Naive thymus-derived CD4-positive, alpha-beta T cell (primary cell): ENCODE data around the gene BID. TPM values are rescaled to one million over a fixed set of nuclear protein-coding genes. Genes with fewer than 3 reads are reported as not detected.

Experiments used
- ATAC-seq: fragments of 150-1000 bp; cut with Tn5 transposase; 2 replicates; pipeline ENCODE4 v1.10.0; 2021; ENCODE audit warnings: mild to moderate bottlenecking, moderate library complexity
- CTCF ChIA-PET: fragments of 350-600 bp; sonication (Branson Sonifier 250); formaldehyde crosslinking; loops from one replicate; lab custom pipeline; 2021; ENCODE audit warnings: antibody characterized with exemption; lab: Charles Lee
- POLR2A ChIA-PET: fragments of 350-600 bp; sonication (Branson Sonifier 250); formaldehyde crosslinking; loops from one replicate; lab custom pipeline; 2021; ENCODE audit warnings: antibody characterized with exemption, inconsistent platforms; lab: Charles Lee
- DNase-seq, 9 donors: peaks; one replicate each; pipeline versions ENCODE4 v3.0.0 to v3.0.0-alpha.2; 2020 to 2022; ENCODE audit warnings: mixed read lengths in 1 of 9
- H3K27ac ChIP-seq: one replicate; pipeline ENCODE4 v1.7.0; 2013; ENCODE audit warnings: mild to moderate bottlenecking, low read depth, low read length, moderate library complexity
- H3K27me3 ChIP-seq, 2 donors: one replicate each; pipeline ENCODE4 v1.7.0; 2013; ENCODE audit warnings: low read length in 2 of 2, mild to moderate bottlenecking in 2 of 2, moderate library complexity in 2 of 2; ENCODE audit not compliant: control insufficient read depth in 2 of 2, insufficient read depth in 2 of 2
- H3K36me3 ChIP-seq, 3 experiments: 1 replicate in 2 of 3; 2 replicates in 1 of 3; pipeline ENCODE4 v1.7.0; 2013; ENCODE audit warnings: low read length in 3 of 3, mild to moderate bottlenecking in 3 of 3, moderate library complexity in 1 of 3; ENCODE audit not compliant: insufficient read depth in 3 of 3, control insufficient read depth in 2 of 3
- H3K4me1 ChIP-seq, 2 donors: one replicate each; pipeline ENCODE4 v1.7.0; 2013; ENCODE audit warnings: low read length in 2 of 2, mild to moderate bottlenecking in 2 of 2, moderate library complexity in 1 of 2; ENCODE audit not compliant: control insufficient read depth in 2 of 2, insufficient read depth in 2 of 2
- H3K4me3 ChIP-seq: 2 replicates; pipeline ENCODE4 v1.7.0; 2013; ENCODE audit warnings: mild to moderate bottlenecking, low read length
- H3K9me3 ChIP-seq, 3 experiments: 1 replicate in 2 of 3; 2 replicates in 1 of 3; pipeline ENCODE4 v1.7.0; 2013; ENCODE audit warnings: low read length in 3 of 3; ENCODE audit not compliant: control insufficient read depth in 2 of 3
- H3K27ac Mint-ChIP-seq, 9 donors: one replicate each; pipeline ENCODE4 v1.8.0; 2020 to 2022; ENCODE audit warnings: mixed read lengths in 9 of 9, mild to moderate bottlenecking in 8 of 9, moderate library complexity in 5 of 9, inconsistent platforms in 2 of 9
- H3K27me3 Mint-ChIP-seq, 5 donors: one replicate each; pipeline ENCODE4 v1.8.0; 2021 to 2022; ENCODE audit warnings: mixed read lengths in 5 of 5, mild to moderate bottlenecking in 1 of 5
- H3K36me3 Mint-ChIP-seq, 5 donors: one replicate each; pipeline ENCODE4 v1.8.0; 2020 to 2022; ENCODE audit warnings: mixed read lengths in 5 of 5, mild to moderate bottlenecking in 3 of 5, inconsistent platforms in 1 of 5
- H3K4me1 Mint-ChIP-seq, 7 donors: one replicate each; pipeline ENCODE4 v1.8.0; 2020 to 2022; ENCODE audit warnings: mixed read lengths in 7 of 7, mild to moderate bottlenecking in 3 of 7, inconsistent platforms in 1 of 7
- H3K4me3 Mint-ChIP-seq, 10 donors: one replicate each; pipeline ENCODE4 v1.8.0; 2020 to 2022; ENCODE audit warnings: mild to moderate bottlenecking in 10 of 10, mixed read lengths in 10 of 10, moderate library complexity in 6 of 10, inconsistent platforms in 2 of 10
- H3K9me3 Mint-ChIP-seq, 11 donors: one replicate each; pipeline ENCODE4 v1.8.0; 2020 to 2022; ENCODE audit warnings: mixed read lengths in 11 of 11, mild to moderate bottlenecking in 4 of 11, inconsistent platforms in 1 of 11, moderate library complexity in 1 of 11
- intact Hi-C, 2 donors: fragments of 100-400 bp; cut with micrococcal nuclease; formaldehyde crosslinking; loops; one replicate each; pipeline ENCODE4 v1.15.1; 2023
- polyA plus RNA-seq, 2 donors: library from polyadenylated mRNA; unstranded; fragments of 300-500 nt; fragmentation: Illumina TruSeq; gene quantifications; one replicate each; pipeline ENCODE4 v1.2.3, GENCODE V29; 2021
- total RNA-seq, 6 experiments: library from RNA in 5 of 6; stranded (reverse) in 5 of 6; gene quantifications; 1 replicate in 5 of 6; 2 replicates in 1 of 6; pipeline ENCODE4 v1.2.3 and lab custom pipeline; 2021 to 2026

Gene BID
- total and polyA plus RNA-seq, 7 experiments from 2014 or later: 15.4 to 66.2 (median 32.1) TPM

DNA sequence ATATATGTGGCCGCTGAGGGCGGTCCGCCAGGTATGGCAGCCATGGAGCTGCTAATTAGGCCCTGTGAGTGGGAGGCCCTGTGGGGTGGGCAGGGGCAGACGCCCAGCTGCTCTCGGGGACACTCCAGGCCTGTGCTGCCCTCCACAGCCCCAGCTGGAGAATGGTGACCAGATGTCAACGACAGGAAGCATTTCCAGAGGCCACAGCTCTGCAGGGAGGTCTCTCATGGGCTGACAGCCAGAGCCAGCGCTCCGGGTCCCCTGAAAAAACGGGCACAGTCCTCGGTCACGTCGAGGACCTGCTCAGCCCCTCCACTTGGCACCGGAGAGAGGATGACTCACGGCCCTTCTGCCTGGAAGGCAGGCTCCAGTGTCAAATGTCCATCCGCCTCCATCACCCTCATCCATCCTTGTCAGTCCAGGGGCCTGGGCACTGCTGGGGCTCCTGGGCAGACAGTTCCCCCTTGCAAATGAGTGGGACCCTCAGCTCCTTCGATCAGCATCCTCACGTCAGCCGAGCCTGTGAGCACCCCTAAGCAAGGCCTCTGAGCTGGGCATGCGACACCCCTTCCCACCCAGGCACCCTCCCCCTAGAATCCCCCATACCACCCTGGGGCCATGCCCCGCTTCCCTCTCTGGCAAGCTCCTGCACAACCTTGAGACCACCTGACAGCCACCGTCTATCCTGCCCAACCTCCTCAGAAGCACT, 1.9 kb downstream of the BID start:
- peaks cover 0 to 7% (median 0%) of the 10 kb centered on the region in 5 donors for H3K36me3 Mint-ChIP-seq
- peak overlapping the region in 8 of 9 donors; percentile 72 to 93 (median 82) for H3K27ac Mint-ChIP-seq
- no peaks in the 10 kb centered on the region for H3K27me3 ChIP-seq
- peak overlapping the region; percentile 76 to 95 (median 90) for H3K4me3 Mint-ChIP-seq
- POLR2A ChIA-PET: interaction anchor here (1.3 kb wide), 1 partner anchor 9 kb away, joined by 4 read pairs; no protein-coding TSS in a partner anchor
- ATAC-seq (no peak), DNase-seq (no peak)
- H3K9me3 ChIP-seq: no peaks in the 10 kb centered on the region
- H3K4me3 ChIP-seq: peak overlapping the region; percentile 64
- no peaks in the 10 kb centered on the region for H3K36me3 ChIP-seq
- intact Hi-C loops: loop anchor here in 1 of 2 donors (5.0 kb wide), 1 partner anchor 685 kb away; no protein-coding TSS in a partner anchor
- CTCF ChIA-PET: interaction anchor here (0.6 to 2.4 kb wide), 6 partner anchors 13 to 66 kb away, joined by 3 to 12 read pairs (median 4); no protein-coding TSS in a partner anchor
- no peaks in the 10 kb centered on the region for H3K9me3 Mint-ChIP-seq
- H3K4me1 Mint-ChIP-seq: peaks cover 51 to 80% (median 60%) of the 10 kb centered on the region in 7 donors
- H3K27me3 Mint-ChIP-seq: peaks cover 0 to 11% (median 0%) of the 10 kb centered on the region in 5 donors
- peaks cover 43 to 64% of the 10 kb centered on the region in 2 donors for H3K4me1 ChIP-seq
- no peak overlapping the region for H3K27ac ChIP-seq

DNA sequence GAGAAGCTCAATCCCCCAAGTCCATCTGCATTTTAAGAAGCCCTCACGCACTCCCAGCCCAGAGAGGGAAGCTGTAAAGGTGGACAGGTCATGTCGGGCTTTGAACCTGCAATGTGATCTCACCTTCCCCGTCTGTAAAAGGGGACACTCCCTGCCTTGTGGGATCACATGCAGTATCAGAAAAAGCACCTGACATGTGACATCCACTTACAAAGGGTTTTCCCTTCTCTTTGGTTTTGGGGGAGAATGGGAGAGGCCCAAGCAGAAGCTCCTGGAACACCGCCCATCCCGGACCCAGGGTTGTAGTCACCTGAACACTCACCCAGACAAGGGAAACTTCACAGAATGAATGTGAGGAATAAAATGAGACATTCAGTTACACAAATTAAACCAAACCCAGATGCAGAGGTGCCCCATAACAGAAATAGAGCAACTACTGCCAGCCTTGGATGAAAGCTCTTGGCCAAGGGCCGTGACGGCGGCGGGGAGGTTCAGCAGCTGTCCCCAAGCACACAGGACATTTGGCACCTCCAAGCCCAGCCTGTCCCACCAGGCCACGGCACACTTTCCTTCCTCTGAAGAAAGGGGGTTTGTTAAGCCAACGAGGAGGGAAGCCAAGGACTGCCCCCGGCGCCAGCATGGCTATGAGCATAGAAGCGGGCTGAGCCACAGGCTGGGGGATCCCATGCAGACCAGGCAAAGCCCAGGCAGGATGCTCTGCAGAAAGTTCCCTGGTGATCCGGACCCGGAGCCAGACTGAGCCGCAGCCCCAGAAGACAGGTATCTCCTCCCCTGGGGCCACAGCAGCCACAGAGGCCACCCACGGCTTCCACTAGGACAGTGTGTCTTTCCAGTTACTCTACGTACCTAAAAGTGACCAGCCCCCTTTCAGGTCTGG, 3.8 kb downstream of the BID start:
- peak overlapping the region in 2 of 10 donors; percentile 41 to 76 for H3K4me3 Mint-ChIP-seq
- POLR2A ChIA-PET: interaction anchor here (0.8 to 1.9 kb wide), 3 partner anchors 9 to 380 kb away, joined by 3 to 9 read pairs (median 3); no protein-coding TSS in a partner anchor
- intact Hi-C loops: loop anchor here in 1 of 2 donors (5.0 kb wide), 1 partner anchor 683 kb away; no protein-coding TSS in a partner anchor
- Histone ChIP-seq H3K36me3 (no peaks in the 10 kb centered on the region), H3K27me3 (no peaks in the 10 kb centered on the region), H3K4me1 (peaks cover 33 to 47% of the 10 kb centered on the region in 2 donors), H3K4me3 (no peak overlapping the region), H3K9me3 (no peaks in the 10 kb centered on the region), H3K27ac (no peak overlapping the region)
- no peak for DNase-seq
- H3K36me3 Mint-ChIP-seq: peaks cover 0 to 10% (median 0%) of the 10 kb centered on the region in 5 donors
- peaks cover 41 to 68% (median 49%) of the 10 kb centered on the region in 7 donors for H3K4me1 Mint-ChIP-seq
- no peak for ATAC-seq
- no peaks in the 10 kb centered on the region for H3K9me3 Mint-ChIP-seq
- CTCF ChIA-PET: interaction anchor here (1.0 to 1.7 kb wide), 3 partner anchors 11 to 28 kb away, joined by 3 to 8 read pairs (median 4); no protein-coding TSS in a partner anchor
- peak overlapping the region; percentile 1 to 84 (median 59) for H3K27ac Mint-ChIP-seq
- peaks cover 0 to 14% (median 0%) of the 10 kb centered on the region in 5 donors for H3K27me3 Mint-ChIP-seq

DNA sequence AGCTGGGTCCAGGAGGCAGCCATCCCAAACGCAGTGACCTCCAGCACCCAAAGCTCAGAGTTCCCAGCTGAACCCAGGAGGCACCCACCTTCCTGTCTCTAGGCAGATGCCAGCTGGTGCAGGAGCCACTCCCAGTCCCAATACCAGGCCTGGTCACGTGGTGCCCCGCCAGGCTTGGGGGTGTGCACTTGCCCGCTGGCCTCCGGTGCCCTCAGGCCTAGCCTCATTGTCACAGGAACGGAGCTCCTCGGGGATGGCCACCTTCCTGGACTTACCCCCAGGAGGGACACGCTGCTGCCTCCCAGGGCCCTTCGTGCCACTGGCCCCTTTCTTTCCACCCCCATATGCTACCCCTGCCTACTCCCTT, 4.6 kb downstream of the BID start:
- ChIA-PET POLR2A (interaction anchor here (1.0 to 1.9 kb wide), 2 partner anchors 10 to 14 kb away, joined by 3 to 9 read pairs; no protein-coding TSS in a partner anchor), CTCF (interaction anchor here (1.0 to 1.7 kb wide), 3 partner anchors 12 to 27 kb away, joined by 3 to 8 read pairs (median 4); no protein-coding TSS in a partner anchor)
- Histone ChIP-seq H3K4me1 (peaks cover 25 to 40% of the 10 kb centered on the region in 2 donors), H3K9me3 (no peaks in the 10 kb centered on the region), H3K27me3 (no peaks in the 10 kb centered on the region), H3K36me3 (no peaks in the 10 kb centered on the region), H3K4me3 (no peak overlapping the region), H3K27ac (no peak overlapping the region)
- peaks cover 0 to 10% (median 0%) of the 10 kb centered on the region in 5 donors for H3K36me3 Mint-ChIP-seq
- peak overlapping the region in 2 of 9 donors; percentile 1 to 80 for H3K27ac Mint-ChIP-seq
- peaks cover 39 to 67% (median 48%) of the 10 kb centered on the region in 7 donors for H3K4me1 Mint-ChIP-seq
- H3K4me3 Mint-ChIP-seq: peak overlapping the region in 2 of 10 donors; percentile 12 to 20
- ATAC-seq: no peak
- intact Hi-C loops: loop anchor here in 1 of 2 donors (5.0 kb wide), 1 partner anchor 682 kb away; no protein-coding TSS in a partner anchor
- no peak for DNase-seq
- no peaks in the 10 kb centered on the region for H3K9me3 Mint-ChIP-seq
- H3K27me3 Mint-ChIP-seq: peaks cover 0 to 18% (median 0%) of the 10 kb centered on the region in 5 donors

DNA sequence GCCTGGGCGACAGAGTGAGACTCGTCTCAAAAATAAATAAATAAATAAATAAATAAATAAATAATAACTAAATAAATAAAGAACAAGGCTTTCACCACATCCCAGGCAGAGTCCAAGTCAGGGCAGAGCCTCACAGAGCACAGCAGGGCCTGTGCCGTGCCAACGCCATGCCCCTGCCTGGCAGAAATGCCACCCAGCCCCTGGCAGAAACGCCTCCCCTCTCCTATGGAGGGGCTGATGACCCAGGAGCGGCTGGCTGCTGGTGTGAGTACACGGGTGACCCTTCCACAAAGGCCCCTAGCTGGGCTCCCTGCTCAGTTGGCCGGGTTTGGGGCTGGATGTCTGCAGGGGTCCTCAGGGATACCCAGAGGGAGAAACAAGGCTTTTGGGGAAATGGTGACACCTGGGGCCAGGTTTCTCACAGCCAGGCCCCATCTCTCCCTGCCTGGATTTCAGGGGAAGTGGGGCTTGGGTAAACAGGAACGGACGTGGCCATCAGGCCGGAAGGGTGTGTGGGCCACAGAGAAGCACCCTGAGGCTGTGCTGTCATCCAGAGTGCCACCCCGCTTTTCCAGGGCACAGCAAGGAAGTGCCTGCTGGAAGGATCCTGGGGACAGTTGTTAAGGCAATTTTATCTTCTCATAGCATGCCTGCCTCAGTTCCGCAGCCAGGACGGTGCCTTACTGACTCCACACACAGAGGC, 5.1 kb downstream of the BID start:
- Histone ChIP-seq H3K27ac (no peak overlapping the region), H3K4me3 (no peak overlapping the region), H3K9me3 (no peaks in the 10 kb centered on the region), H3K36me3 (no peaks in the 10 kb centered on the region), H3K4me1 (peaks cover 23 to 37% of the 10 kb centered on the region in 2 donors), H3K27me3 (no peaks in the 10 kb centered on the region)
- DNase-seq: no peak
- peaks cover 0 to 23% (median 0%) of the 10 kb centered on the region in 5 donors for H3K27me3 Mint-ChIP-seq
- peak overlapping the region in 1 of 9 donors; percentile 80 for H3K27ac Mint-ChIP-seq
- ChIA-PET CTCF (interaction anchor here (0.7 to 1.7 kb wide), 2 partner anchors 16 to 220 kb away, joined by 5 to 8 read pairs; no protein-coding TSS in a partner anchor), POLR2A (interaction anchor here (1.0 to 1.9 kb wide), 2 partner anchors 10 to 15 kb away, joined by 3 to 9 read pairs; no protein-coding TSS in a partner anchor)
- intact Hi-C loops: no loop called here
- no peaks in the 10 kb centered on the region for H3K9me3 Mint-ChIP-seq
- H3K36me3 Mint-ChIP-seq: peaks cover 0 to 10% (median 0%) of the 10 kb centered on the region in 5 donors
- peak overlapping the region in 2 of 10 donors; percentile 12 to 20 for H3K4me3 Mint-ChIP-seq
- ATAC-seq: no peak
- H3K4me1 Mint-ChIP-seq: peaks cover 44 to 71% (median 52%) of the 10 kb centered on the region in 7 donors

DNA sequence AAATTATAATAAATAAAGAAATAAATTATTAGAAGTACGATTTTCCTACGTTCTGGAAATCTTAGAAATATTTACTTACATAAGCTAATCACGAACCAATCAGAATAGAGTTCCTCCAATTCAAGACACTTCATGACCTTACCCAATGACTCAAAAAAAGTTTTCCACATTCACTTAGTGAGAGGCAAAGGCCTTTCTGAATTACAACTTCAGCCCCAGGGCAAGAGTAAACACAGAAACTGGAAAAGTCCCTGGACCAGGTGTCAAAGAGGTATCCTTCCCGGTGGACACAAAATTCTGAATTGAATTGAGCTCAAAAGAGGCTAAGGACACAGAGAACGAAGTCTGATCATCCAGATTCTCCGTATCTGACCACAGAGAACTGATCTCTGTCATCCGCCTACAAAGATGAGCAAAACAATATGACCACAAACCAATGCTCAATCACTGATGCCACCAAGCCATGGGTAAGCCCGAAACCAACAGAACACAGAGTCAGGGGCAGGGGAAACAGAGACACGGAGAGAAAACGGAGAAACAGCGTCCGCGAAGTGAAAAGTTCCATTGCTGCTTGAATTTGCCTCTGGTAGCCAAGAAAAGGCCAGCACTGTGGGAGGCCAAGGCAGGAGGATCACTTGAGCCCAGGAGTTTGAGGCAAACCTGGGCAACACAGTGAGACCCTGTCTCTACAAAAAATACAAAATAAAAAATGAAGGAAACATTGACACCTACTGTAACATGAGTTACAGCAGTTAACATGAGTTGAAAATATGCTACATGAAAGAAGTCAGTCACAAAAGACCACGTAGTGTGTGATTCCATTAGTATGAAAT, 6.8 kb downstream of the BID start:
- Mint-ChIP-seq H3K4me1 (peaks cover 34 to 66% (median 51%) of the 10 kb centered on the region in 7 donors), H3K9me3 (no peaks in the 10 kb centered on the region), H3K27ac (peak overlapping the region; percentile 13 to 94 (median 83)), H3K27me3 (peaks cover 0 to 27% (median 0%) of the 10 kb centered on the region in 5 donors), H3K4me3 (peak overlapping the region; percentile 55 to 78 (median 70)), H3K36me3 (peaks cover 0 to 7% (median 0%) of the 10 kb centered on the region in 5 donors)
- H3K36me3 ChIP-seq: no peaks in the 10 kb centered on the region
- no peaks in the 10 kb centered on the region for H3K27me3 ChIP-seq
- intact Hi-C loops: loop anchor here in 1 of 2 donors (1.0 kb wide), 2 partner anchors 10 to 18 kb away; no protein-coding TSS in a partner anchor
- CTCF ChIA-PET: interaction anchor here (0.6 to 1.1 kb wide), 3 partner anchors 8 to 693 kb away, joined by 3 to 4 read pairs (median 4); no protein-coding TSS in a partner anchor
- H3K9me3 ChIP-seq: no peaks in the 10 kb centered on the region
- peak overlapping the region; percentile 14 for H3K4me3 ChIP-seq
- H3K27ac ChIP-seq: peak overlapping the region; percentile 6
- POLR2A ChIA-PET: interaction anchor here (0.6 kb wide), 1 partner anchor 10 kb away, joined by 3 read pairs; no protein-coding TSS in a partner anchor
- peaks cover 11 to 26% of the 10 kb centered on the region in 2 donors for H3K4me1 ChIP-seq
- peak; percentile 64 for ATAC-seq
- peak in 5 of 9 donors; percentile 32 to 58 (median 45) for DNase-seq
